HepG2 (cell line): ENCODE measurements around the gene NET1. TPM values are rescaled to one million over a fixed set of nuclear protein-coding genes. Genes with fewer than 3 reads are reported as not detected.

Experiments
- ARNT2 ChIP-seq: sonication (generic); formaldehyde crosslinking; IDR thresholded peaks from 2 replicates; pipeline ENCODE4 v1.8.0; 2022; ENCODE audit warnings: mild to moderate bottlenecking, low read depth, missing genetic modification reagents, moderate library complexity
- ATAD3A ChIP-seq: sonication (generic); formaldehyde crosslinking; IDR thresholded peaks from 2 replicates; pipeline ENCODE4 v1.4.0; 2020; ENCODE audit warnings: missing genetic modification reagents
- ATF7-NPFF ChIP-seq: sonication (generic); formaldehyde crosslinking; IDR thresholded peaks from 2 replicates; pipeline ENCODE4 v1.8.1; 2023; ENCODE audit warnings: mild to moderate bottlenecking, low read depth, missing genetic modification reagents, moderate library complexity
- CBX5 ChIP-seq: sonication (generic); formaldehyde crosslinking; IDR thresholded peaks from 2 replicates; pipeline ENCODE4 v1.4.0; 2020; ENCODE audit warnings: missing genetic modification reagents, borderline replicate concordance
- CEBPB ChIP-seq: IDR thresholded peaks from 2 replicates; pipeline ENCODE4 v1.6.1; 2011; ENCODE audit warnings: low read depth, low read length, improper control_type of control experiment, borderline replicate concordance
- FOSL1 ChIP-seq: sonication (generic); formaldehyde crosslinking; IDR thresholded peaks from 2 replicates; pipeline ENCODE4 v1.9.0; 2021; ENCODE audit warnings: missing genetic modification reagents, borderline replicate concordance
- FOXK2 ChIP-seq: fragments of 450-650 bp; IDR thresholded peaks from 2 replicates; pipeline ENCODE4 v1.6.1; 2016
- HNF4A ChIP-seq: sonication (generic); formaldehyde crosslinking; IDR thresholded peaks from 2 replicates; pipeline ENCODE4 v1.4.0; 2020; ENCODE audit warnings: missing genetic modification reagents
- MIXL1 ChIP-seq: IDR thresholded peaks from 2 replicates; pipeline ENCODE4 v1.6.1; 2016
- NFIC ChIP-seq: IDR thresholded peaks from 2 replicates; pipeline ENCODE4 v1.6.1; 2012; ENCODE audit warnings: mild to moderate bottlenecking, low read length, inconsistent platforms
- ONECUT2 ChIP-seq: sonication (generic); formaldehyde crosslinking; IDR thresholded peaks from 2 replicates; pipeline ENCODE4 v1.4.0; 2020; ENCODE audit warnings: missing genetic modification reagents
- PAWR ChIP-seq: sonication (generic); formaldehyde crosslinking; IDR thresholded peaks from 2 replicates; pipeline ENCODE4 v1.4.0; 2020; ENCODE audit warnings: missing genetic modification reagents, mild to moderate bottlenecking, borderline replicate concordance
- RFX1 ChIP-seq: fragments of 450-650 bp; IDR thresholded peaks from 2 replicates; pipeline ENCODE4 v1.6.1; 2017
- SNAI1 ChIP-seq: sonication (generic); formaldehyde crosslinking; IDR thresholded peaks from 2 replicates; pipeline ENCODE4 v1.5.0; 2020; ENCODE audit warnings: mild to moderate bottlenecking, missing genetic modification reagents, borderline replicate concordance
- ZNF20 ChIP-seq: sonication (generic); formaldehyde crosslinking; IDR thresholded peaks from 2 replicates; pipeline ENCODE4 v1.4.0; 2020; ENCODE audit warnings: mild to moderate bottlenecking, moderate library complexity, missing genetic modification reagents
- ZNF431 ChIP-seq: sonication (generic); formaldehyde crosslinking; IDR thresholded peaks from 2 replicates; pipeline ENCODE4 v1.9.0; 2022; ENCODE audit warnings: missing genetic modification reagents, low read depth, mild to moderate bottlenecking, borderline replicate concordance
- ZNF510 ChIP-seq: sonication (generic); formaldehyde crosslinking; IDR thresholded peaks from 2 replicates; pipeline ENCODE4 v1.4.0; 2020; ENCODE audit warnings: low read depth, mild to moderate bottlenecking, missing genetic modification reagents
- ZNF549 ChIP-seq: sonication (generic); formaldehyde crosslinking; IDR thresholded peaks from 2 replicates; pipeline ENCODE4 v1.5.0; 2020; ENCODE audit warnings: missing genetic modification reagents
- polyA plus RNA-seq, 8 experiments: library from polyadenylated mRNA; depleted of rRNA in 3 of 8; stranded (reverse) in 7 of 8; unstranded in 1 of 8; fragments of >200 nt; fragmentation: Illumina TruSeq in 4 of 8; extraction: Trizol in 4 of 8; gene quantifications; 2 replicates each; pipeline versions ENCODE4 v1.2.1 to v1.2.3, GENCODE V29; 2011 to 2016; ENCODE audit warnings: low read depth in 4 of 8, missing spikeins in 1 of 8, mixed read lengths in 1 of 8; ENCODE audit not compliant: insufficient read depth in 1 of 8
- total RNA-seq, 5 experiments: library from RNA; depleted of rRNA; stranded (reverse); fragments of >200 nt; fragmentation: Illumina TruSeq; extraction: Trizol; gene quantifications; 2 replicates each; pipeline ENCODE4 v1.2.3, GENCODE V29; 2016; ENCODE audit warnings: low read depth in 1 of 5
- TF ChIP-seq, protein P1 (sequence below): sonication (generic); formaldehyde crosslinking; IDR thresholded peaks from 2 replicates; pipeline ENCODE4 v1.4.0; 2020; ENCODE audit warnings: missing genetic modification reagents
- TF ChIP-seq, protein P2 (sequence below): sonication (generic); formaldehyde crosslinking; IDR thresholded peaks from 2 replicates; pipeline ENCODE4 v1.4.0; 2020; ENCODE audit warnings: mild to moderate bottlenecking, missing genetic modification reagents
- TF ChIP-seq, protein P3 (sequence below): sonication (generic); formaldehyde crosslinking; IDR thresholded peaks from 2 replicates; pipeline ENCODE4 v1.9.0; 2021; ENCODE audit warnings: missing genetic modification reagents, borderline replicate concordance
- TF ChIP-seq, protein P4 (sequence below): sonication (generic); formaldehyde crosslinking; IDR thresholded peaks from 2 replicates; pipeline ENCODE4 v1.5.0; 2020; ENCODE audit warnings: mild to moderate bottlenecking, missing genetic modification reagents
- TF ChIP-seq, protein P5 (sequence below): sonication (generic); formaldehyde crosslinking; IDR thresholded peaks from 2 replicates; pipeline ENCODE4 v1.8.1; 2022; ENCODE audit warnings: low read depth, mild to moderate bottlenecking, missing genetic modification reagents

NET1 gene
- total and polyA plus RNA-seq, 2 of the 13 experiments (the other 11 are each of a cell fraction or from before 2014, with no cell fraction given), result 48.1 to 65.8 TPM

DNA sequence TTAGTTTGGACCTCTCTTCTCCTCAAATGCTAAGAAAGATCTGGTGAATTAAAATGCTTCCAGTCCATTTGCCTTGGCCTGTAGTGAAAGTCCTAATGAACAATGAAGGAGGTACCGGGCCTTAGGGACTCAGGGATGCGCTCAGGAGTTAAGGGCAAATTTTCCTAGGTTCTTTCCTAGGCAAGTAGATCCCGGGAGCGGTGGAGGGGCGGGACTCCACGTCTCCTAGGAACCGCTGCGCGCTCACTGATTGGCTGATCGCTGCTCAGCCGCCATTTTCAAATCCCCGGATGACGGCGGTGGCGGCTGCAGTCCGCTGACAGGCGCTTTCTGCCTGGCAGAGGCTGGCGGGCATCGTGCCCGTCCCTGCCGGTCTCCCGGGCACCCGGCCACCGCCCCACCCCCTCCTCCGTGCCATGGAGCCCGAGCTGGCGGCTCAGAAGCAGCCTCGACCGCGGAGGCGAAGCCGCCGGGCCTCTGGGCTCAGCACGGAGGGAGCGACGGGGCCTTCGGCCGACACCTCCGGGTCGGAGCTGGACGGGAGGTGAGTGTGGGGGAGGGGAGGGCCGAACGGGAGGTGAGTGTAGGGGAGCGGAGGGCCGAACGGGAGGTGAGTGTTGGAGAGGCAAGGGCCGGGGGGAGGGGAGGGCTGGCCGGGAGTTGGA lies at the start of gene NET1 (continued):
- no peak for TF ChIP-seq ZNF431 (CRISPR knock-in tag)
- TF ChIP-seq, protein P1, sequence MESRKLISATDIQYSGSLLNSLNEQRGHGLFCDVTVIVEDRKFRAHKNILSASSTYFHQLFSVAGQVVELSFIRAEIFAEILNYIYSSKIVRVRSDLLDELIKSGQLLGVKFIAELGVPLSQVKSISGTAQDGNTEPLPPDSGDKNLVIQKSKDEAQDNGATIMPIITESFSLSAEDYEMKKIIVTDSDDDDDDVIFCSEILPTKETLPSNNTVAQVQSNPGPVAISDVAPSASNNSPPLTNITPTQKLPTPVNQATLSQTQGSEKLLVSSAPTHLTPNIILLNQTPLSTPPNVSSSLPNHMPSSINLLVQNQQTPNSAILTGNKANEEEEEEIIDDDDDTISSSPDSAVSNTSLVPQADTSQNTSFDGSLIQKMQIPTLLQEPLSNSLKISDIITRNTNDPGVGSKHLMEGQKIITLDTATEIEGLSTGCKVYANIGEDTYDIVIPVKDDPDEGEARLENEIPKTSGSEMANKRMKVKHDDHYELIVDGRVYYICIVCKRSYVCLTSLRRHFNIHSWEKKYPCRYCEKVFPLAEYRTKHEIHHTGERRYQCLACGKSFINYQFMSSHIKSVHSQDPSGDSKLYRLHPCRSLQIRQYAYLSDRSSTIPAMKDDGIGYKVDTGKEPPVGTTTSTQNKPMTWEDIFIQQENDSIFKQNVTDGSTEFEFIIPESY (CRISPR knock-in tag), result no peak
- TF ChIP-seq FOXK2, result no peak
- TF ChIP-seq, protein P2, sequence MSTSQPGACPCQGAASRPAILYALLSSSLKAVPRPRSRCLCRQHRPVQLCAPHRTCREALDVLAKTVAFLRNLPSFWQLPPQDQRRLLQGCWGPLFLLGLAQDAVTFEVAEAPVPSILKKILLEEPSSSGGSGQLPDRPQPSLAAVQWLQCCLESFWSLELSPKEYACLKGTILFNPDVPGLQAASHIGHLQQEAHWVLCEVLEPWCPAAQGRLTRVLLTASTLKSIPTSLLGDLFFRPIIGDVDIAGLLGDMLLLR, result no peak
- TF ChIP-seq ATF7-NPFF (CRISPR knock-in tag), result peak; percentile 29; the same call in 1 of the 2 replicates
- no peak for TF ChIP-seq ZNF549
- TF ChIP-seq ONECUT2 (CRISPR knock-in tag), result no peak
- TF ChIP-seq SNAI1 (CRISPR knock-in tag), result no peak
- TF ChIP-seq ZNF20, result no peak
- no peak for TF ChIP-seq NFIC
- no peak for TF ChIP-seq FOSL1 (CRISPR knock-in tag)
- TF ChIP-seq MIXL1 (CRISPR knock-in tag), result no peak
- no peak for TF ChIP-seq ZNF510
- TF ChIP-seq RFX1, result peak; percentile 87
- TF ChIP-seq, protein P3, sequence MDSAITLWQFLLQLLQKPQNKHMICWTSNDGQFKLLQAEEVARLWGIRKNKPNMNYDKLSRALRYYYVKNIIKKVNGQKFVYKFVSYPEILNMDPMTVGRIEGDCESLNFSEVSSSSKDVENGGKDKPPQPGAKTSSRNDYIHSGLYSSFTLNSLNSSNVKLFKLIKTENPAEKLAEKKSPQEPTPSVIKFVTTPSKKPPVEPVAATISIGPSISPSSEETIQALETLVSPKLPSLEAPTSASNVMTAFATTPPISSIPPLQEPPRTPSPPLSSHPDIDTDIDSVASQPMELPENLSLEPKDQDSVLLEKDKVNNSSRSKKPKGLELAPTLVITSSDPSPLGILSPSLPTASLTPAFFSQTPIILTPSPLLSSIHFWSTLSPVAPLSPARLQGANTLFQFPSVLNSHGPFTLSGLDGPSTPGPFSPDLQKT, result no peak
- TF ChIP-seq, protein P4, sequence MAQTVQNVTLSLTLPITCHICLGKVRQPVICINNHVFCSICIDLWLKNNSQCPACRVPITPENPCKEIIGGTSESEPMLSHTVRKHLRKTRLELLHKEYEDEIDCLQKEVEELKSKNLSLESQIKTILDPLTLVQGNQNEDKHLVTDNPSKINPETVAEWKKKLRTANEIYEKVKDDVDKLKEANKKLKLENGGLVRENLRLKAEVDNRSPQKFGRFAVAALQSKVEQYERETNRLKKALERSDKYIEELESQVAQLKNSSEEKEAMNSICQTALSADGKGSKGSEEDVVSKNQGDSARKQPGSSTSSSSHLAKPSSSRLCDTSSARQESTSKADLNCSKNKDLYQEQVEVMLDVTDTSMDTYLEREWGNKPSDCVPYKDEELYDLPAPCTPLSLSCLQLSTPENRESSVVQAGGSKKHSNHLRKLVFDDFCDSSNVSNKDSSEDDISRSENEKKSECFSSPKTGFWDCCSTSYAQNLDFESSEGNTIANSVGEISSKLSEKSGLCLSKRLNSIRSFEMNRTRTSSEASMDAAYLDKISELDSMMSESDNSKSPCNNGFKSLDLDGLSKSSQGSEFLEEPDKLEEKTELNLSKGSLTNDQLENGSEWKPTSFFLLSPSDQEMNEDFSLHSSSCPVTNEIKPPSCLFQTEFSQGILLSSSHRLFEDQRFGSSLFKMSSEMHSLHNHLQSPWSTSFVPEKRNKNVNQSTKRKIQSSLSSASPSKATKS (CRISPR knock-in tag), result no peak
- no peak for TF ChIP-seq CEBPB
- TF ChIP-seq ARNT2 (CRISPR knock-in tag), result peak; percentile 71
- no peak for TF ChIP-seq PAWR (CRISPR knock-in tag)
- TF ChIP-seq, protein P5, sequence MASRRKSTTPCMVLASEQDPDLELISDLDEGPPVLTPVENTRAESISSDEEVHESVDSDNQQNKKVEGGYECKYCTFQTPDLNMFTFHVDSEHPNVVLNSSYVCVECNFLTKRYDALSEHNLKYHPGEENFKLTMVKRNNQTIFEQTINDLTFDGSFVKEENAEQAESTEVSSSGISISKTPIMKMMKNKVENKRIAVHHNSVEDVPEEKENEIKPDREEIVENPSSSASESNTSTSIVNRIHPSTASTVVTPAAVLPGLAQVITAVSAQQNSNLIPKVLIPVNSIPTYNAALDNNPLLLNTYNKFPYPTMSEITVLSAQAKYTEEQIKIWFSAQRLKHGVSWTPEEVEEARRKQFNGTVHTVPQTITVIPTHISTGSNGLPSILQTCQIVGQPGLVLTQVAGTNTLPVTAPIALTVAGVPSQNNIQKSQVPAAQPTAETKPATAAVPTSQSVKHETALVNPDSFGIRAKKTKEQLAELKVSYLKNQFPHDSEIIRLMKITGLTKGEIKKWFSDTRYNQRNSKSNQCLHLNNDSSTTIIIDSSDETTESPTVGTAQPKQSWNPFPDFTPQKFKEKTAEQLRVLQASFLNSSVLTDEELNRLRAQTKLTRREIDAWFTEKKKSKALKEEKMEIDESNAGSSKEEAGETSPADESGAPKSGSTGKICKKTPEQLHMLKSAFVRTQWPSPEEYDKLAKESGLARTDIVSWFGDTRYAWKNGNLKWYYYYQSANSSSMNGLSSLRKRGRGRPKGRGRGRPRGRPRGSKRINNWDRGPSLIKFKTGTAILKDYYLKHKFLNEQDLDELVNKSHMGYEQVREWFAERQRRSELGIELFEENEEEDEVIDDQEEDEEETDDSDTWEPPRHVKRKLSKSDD (CRISPR knock-in tag), result no peak
- no peak for TF ChIP-seq HNF4A
- no peak for TF ChIP-seq ATAD3A (CRISPR knock-in tag)
- TF ChIP-seq CBX5, result no peak
